ENCODE data around the gene SEC16B.

GRCh38 chr1:177983077-177983476 is 13.2 kb upstream of the SEC16B start:
- no peak for TF ChIP-seq POLR2AphosphoS5 (IDR thresholded peaks at IDR 0.05; ENCODE audit: low read depth, low read length)
- no peak for TF ChIP-seq CTCF (IDR thresholded peaks at IDR 0.05)
- no peak for TF ChIP-seq REST (IDR thresholded peaks at IDR 0.05; ENCODE audit: insufficient read depth in 1 of 2, low read depth in 2 of 2, low read length in 1 of 2)

Data from Panc1 (cell line).